ENCODE data around the gene ZNF438.
A peak's percentile ranks its signal among the peaks of the same experiment; 100 is the strongest.
"Not testable (repeated sequence)": the region's sequence is repeated elsewhere in the genome, so short reads cannot be mapped to it uniquely, and the experiment has no call there.

The ZNF438 gene

GRCh38 chr10:30811276-30812017 is 220.2 kb downstream of the ZNF438 start:
- DNase-seq = peak in 5 of 58 donors; percentile 6 to 65 (median 25)

- no peak for DNase-seq
These were observed 221.2 kb downstream of the ZNF438 start for GRCh38 chr10:30810416-30810815.

- no peak for DNase-seq
These were observed 224.8 kb downstream of the ZNF438 start for GRCh38 chr10:30806850-30807249.

GRCh38 chr10:30805061-30805460 is 226.6 kb downstream of the ZNF438 start:
- no peak for DNase-seq

- DNase-seq = no peak
These were observed 227.1 kb downstream of the ZNF438 start for GRCh38 chr10:30804478-30805055.

- no peak for DNase-seq
These were observed 227.8 kb downstream of the ZNF438 start for GRCh38 chr10:30803892-30804322.

GRCh38 chr10:30803058-30803457 is 228.6 kb downstream of the ZNF438 start:
- no peak for DNase-seq

- DNase-seq = no peak
These were observed 231.3 kb downstream of the ZNF438 start for GRCh38 chr10:30800368-30800767.

- DNase-seq = no peak
These were observed 232.9 kb downstream of the ZNF438 start for GRCh38 chr10:30798646-30799185.

GRCh38 chr10:30795024-30795423 is 236.6 kb downstream of the ZNF438 start:
- DNase-seq = not testable (repeated sequence)
